GM19452 (cell line): ENCODE measurements around the gene BCL2L13.
A peak's percentile ranks its signal among the peaks of the same experiment; 100 is the strongest.
"Not testable (repeated sequence)": the region's sequence is repeated elsewhere in the genome, so short reads cannot be mapped to it uniquely, and the experiment has no call there.

Experiments used
- ATAC-seq: cut with Tn5 transposase; IDR thresholded peaks from one replicate; pipeline ENCODE4 v1.9.1; 2021; ENCODE audit not compliant: unreplicated experiment

Gene BCL2L13

DNA sequence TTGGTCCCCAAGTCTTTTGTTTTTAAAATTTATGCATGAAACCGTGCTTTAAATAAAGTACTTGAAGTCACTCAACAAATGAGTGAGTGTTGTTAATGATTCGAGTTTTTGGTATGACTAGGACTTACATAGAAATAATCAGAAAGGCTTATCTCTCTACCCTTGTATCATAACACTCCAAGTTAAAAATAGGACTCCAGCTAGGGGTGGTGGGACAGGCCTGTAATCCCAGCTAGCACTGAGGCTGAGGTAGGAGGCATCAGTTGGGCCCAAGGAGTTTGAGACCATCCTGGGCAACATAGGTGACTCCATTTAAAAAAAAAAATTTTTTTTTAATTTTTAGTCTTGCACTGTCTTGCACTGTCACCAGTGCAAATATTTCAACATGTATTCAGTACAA, 55.6 kb downstream of the BCL2L13 start:
- no peak for ATAC-seq

DNA sequence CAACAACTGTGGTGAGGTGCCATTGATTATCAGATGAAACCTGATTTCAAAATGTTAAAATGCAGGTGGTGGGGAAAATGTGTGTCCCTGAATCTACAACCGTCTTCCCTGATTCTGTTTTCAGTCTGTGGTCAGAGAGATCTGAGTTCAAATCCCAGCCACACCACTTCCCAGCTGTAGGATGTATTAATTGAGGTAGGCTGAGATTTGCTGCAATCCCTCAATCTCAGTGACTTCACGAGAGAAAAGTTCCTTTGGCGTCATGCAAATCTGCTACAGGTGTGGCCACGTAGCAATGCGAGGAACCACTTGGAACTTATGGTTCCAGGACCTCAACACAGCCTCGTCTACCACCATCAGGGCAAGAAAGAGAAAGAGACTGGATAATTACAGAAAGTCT, 56.2 kb downstream of the BCL2L13 start:
- ATAC-seq, result no peak

DNA sequence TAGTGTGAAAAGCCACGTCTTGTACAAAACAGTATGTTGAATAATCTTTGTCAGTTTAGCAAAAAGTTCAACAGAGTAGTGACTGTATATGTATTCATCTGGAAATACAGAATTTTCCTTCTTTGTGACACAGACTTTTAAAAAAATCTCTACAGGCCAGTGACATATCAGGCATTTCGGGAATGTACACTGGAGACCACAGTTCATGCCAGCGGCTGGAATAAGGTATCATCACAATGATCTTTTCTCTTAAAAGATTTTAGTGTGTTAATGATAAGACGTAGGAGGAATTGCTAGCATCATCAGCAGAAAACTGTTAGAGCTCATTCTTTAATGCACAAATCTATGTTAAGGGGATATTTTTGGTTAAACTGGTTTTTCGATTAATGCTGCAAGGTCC, 57.4 kb downstream of the BCL2L13 start:
- ATAC-seq, result no peak

DNA sequence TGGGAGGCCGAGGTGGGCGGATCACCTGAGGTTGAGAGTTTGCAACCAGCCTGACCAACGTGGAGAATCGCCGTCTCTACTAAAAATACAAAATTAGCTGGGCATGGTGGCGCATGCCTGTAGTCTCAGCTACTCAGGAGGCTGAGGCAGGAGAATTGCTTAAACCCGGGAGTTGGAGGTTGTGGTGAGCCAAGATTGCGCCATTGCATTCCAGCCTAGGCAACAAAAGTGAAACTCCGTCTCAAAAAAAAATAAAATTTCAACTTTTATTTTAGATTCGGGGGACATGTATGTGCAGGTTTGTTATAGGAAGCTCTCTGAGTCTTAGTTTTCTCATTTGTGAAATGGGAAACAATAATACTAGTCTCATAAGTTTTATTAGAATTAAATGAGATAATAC, 58.6 kb downstream of the BCL2L13 start:
- ATAC-seq, result not testable (repeated sequence)

DNA sequence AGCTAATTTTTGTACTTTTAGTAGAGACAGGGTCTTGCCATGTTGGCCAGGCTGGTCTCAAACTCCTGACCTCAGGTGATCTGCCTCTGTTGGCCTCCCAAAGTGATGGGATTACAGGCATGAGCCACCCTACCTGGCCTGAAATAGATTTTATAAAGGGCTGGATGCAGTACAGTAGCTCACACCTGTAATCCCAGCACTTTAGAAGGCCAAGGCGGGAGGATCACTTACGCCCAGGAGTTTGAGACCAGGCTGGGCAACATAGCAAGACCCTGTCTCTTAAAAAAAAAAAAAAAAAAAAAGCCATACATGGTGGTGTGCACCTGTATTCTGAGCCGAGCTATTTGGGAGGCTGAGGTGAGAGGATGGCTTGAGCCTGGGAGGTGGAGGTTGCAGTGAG, 59.7 kb downstream of the BCL2L13 start:
- not testable (repeated sequence) for ATAC-seq

DNA sequence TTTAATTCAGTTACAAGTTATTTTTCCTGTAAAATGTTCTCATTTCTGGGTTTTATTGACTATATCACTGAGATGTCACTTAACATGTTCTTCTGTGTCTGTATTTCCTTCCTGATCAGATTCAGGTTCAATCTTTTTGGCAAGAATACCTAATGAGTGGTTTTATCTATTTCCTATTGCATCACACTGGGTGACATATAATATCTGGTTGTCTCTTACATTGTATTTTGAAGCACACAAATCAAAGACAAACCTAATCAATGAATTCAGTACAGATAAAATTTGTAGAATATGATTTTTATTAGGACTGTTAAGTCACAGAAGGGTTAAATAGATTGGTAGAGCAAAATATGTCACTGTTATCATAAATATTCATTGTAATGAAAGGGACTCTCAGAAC, 60.4 kb downstream of the BCL2L13 start:
- no peak for ATAC-seq

DNA sequence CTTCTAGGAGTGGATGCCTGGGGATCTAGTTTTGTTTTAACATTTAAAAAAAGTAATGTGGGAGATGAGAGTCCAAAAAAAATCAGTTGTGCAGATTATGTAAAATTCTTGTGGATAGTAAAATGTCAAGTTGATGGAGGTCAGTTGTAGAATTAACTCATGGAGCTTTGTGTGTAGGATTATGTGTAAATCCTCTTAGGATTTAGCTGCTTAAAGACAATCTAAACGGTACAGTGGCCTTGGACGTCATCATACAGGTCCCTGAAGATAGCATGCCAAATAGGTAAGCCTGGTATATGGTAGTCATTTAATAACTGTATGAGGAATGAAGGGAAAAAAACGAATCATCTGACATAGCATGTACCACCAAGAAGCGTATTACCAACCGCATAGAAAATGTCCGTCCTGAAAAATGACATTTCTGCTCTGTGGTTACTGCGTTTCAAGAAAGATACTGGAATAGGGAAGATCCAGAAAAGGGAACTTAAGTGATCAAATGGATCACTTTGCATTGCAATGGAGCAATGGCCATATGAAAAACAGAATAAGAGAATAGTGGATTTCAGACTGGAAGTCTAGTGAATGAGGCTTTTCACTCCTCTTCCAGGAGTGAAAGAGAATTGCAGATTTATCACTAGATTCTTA, 61.3 kb downstream of the BCL2L13 start:
- no peak for ATAC-seq

DNA sequence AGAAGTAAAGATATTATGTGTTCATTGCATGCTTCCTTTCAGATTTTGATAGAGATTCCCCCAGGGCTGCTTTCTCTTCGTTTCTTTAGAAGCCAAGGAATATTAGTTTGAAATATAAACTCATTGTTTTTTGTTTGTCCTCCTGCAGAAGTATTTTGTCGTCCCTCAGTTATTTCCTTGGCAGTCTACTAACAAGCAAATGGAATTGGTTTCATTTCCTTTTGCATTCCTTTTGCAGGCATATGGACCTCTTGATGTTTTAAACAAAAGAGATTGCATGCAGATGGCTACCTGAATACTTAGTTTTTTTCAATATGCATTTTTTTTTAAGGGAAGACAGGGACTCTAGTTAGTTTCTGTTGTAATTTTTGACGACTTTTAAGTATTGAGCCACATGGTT, 62.2 kb downstream of the BCL2L13 start:
- ATAC-seq, result no peak

DNA sequence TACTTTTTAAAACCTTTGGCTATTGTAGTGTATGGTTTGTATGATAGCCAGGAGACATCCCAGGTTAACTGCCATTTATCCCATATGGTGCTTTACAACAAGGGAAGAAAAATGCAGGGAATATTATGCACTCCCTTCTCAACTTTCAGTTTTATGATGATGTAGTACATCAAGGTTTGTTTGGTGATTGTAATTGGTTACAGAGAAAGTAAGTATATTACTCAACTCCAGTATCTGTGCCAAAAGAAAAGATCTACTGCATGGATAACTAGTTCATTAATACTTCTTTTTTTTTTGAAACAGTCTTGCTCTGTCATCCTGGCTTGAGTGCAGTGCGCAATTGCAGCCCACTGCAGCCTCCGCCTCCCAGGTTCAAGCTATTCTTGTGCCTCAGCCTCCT, 65.3 kb downstream of the BCL2L13 start:
- no peak for ATAC-seq

DNA sequence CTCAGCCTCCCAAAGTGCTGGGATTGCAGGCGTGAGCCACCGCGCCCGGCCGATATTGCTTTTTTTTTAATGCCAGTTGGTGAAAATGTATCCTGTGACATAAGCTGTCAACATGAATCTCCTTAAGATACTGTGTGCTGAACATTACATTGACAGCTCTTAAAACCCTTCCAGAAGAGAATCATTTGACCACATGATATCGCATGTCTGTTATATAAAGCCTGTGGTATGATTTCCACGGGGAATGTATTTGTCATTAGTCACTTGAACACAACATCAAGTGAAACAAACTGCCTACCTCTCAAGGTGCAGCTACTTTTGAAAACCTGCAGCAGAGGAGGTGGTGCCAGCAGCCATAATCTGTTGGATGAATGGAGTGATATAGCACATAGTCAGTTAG, 67.0 kb downstream of the BCL2L13 start:
- ATAC-seq, result no peak

DNA sequence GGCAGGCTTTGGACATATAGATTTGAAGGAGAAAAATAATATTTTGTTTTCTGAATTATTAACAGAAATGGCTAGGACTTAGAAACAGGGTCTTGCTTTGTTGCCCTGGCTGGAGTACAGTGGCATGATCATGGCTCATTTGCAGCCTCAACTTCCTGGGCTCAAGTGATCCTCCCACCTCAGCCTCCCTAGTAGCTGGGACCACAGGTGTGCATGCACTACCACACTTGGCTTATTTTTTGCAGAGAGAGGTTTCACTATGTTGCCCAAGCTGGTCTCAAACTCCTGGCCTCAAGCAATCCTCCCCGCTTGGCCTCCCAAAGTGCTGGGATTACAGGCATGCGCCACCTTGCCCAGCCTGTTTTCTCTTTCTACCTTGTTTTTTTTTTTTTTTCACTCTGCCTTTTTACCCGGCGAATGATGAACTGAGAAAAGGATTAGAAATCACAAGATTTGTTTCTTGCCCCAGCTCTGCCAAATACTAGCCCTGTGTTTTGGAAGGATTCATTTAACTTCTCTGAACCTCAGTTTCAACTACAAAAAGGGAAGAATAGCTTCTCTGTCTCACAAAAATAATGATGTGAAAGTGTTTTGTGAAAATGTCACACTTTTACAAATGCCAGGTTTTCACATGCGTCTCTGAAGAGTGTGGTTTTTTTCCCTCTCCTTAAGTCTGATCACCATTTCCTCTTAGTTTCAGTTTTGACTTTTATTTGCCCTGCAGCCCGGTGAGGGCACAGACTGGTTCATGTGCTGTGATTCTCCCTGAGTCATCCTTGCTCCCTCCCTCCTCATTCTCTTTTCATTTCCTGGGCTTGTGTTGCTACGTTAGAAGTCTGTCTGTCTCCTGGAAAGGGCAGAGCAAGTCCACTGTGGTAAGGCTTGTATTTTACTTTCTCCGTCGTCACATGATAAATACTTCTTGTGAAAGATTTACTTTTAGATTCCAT, 67.7 kb downstream of the BCL2L13 start:
- peak; percentile 70 for ATAC-seq

DNA sequence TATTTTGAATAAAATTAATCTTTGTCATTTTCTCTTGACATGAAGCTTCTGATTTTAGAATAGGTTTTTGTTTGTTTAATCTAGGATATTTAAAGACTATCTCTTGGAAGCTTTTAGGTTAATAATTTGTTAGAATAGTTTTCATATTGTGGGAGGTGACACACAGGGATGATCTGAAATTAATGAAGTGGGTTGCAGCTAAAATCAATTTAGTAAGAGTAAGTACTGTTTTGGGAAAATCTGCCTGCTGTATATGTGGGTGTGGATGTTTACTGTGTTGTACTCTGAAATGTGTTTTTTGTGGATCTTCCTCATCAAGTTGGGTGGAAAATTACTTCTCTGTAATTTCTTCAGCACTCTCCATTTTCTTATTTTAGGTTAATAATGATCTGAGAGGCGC, 68.4 kb downstream of the BCL2L13 start:
- no peak for ATAC-seq

DNA sequence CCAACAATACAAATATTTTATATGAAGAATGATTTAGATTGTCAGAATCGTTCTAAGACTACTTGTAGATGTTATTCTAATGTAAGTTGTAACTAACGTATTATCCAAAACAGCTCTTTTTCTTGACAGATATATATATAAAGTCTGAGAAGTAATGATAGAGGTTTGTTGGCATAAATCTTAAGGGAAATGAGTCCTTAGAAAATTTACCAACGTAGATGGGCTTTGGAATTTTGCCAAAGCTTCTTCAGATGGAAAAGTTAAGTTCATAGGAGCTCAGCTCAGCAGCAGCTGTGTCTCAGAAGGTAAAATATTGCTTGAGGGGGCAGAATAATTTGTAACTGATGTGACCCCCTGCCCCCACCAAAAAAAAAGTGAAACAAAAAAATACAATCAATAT, 69.0 kb downstream of the BCL2L13 start:
- no peak for ATAC-seq

DNA sequence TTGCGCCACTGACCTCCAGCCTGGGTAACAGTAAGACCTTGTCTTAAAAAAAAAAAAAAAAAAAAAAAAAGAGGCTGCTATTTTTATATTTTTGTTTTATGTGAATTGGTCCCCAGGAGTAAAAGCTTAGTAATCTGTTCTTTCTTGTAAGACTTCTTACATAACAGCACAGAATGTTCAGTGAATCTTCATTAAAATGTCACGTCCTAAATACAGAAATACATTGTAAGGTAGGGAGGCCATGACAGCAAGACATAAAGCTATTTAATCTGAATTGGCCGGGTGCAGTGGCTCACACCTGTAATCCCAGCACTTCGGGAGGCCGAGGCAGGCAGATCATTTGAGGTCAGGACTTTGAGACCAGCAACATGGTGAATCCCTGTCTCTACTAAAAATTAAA, 71.5 kb downstream of the BCL2L13 start:
- ATAC-seq, result no peak

DNA sequence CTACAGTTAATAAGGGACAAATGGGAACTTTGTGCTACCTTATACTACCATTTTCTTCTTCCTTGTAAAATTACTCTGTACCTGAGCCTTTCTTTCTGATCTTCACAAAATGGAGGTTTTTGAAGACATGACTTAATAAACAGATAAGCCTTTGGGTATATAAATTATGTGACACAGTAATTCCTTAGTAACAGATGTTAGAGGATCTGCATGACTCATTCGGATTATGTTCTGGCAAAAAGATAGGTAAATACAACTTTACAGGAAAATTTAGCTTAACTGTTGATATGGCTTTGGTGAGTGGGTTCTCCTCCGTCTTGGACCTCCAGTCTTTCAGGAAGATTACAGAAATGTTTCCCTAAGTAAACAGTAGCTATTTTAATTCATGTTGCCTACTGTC, 73.9 kb downstream of the BCL2L13 start:
- ATAC-seq, result no peak

DNA sequence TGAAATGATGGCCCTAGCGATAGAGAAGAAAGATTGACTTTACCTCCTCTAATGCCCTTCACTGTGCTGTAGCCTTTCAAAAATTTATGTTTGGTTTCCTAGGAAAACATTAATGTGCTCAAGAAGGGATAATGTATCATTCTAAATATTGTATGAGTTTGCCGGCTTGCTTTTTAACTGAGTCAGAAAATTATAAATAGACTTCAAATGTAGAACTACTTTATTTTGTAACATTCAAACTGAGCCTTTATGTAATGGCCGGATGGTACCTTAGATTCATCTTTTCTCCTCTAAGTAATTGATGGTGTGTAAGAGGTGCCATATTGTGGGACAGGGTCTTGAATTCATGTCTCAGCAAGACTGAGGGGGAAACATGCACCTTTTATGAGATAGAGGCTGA, 78.0 kb downstream of the BCL2L13 start:
- no peak for ATAC-seq

DNA sequence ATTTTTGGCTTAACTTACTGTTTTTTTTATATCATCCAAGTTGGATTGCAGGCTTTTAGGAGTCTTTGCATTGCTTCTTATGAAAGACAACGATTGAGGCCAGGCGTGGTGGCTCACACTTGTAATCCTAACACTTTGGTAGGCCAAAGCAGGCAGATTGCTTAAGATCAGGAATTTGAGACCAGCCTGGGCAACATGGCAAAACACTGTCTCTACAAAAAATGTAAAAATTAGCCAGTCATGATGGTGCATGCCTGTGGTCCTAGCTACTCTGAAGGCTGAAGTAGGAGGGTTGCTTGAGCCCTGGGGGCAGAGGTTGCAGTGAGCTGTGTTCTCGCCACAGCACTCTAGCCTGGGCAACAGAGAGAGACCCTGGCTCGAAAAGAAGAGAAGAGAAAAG, 79.2 kb downstream of the BCL2L13 start:
- ATAC-seq, result no peak

DNA sequence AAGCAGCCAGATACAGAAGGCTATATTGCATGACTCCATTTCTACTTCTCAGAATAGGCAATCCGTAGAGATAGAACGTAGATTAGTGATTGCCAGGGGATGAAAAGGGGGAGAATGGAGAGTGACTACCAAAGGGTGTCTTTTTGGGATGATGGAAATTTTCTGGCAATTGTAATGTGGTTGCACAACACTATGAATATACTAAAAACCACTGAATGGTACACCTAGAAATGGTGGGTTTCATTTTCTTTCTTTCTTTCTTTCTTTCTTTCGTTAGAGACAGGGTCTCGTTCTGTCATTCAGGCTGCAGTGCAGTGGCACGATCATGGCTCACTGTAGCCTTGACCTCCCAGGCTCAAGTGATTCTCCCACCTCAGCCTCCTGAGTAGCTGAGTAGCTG, 81.4 kb downstream of the BCL2L13 start:
- no peak for ATAC-seq

DNA sequence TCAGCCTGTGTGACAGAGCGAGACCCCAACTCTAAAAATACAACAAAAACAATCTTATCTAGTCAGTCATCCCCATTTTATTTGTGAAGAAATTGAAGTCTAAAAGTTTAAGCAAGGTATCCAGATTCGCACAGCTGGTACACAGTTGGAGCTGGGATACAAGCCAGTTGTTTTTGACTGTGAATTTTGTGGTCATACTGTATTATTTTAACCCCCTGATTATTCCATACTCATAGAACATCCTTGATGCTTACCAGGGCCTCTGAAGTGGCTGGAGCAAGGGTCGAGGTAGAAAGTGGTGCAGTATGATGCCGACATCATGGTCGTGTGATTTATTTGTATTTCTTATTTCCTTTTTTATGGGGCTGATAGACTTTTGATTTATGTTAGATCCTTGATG, 85.7 kb downstream of the BCL2L13 start:
- no peak for ATAC-seq

DNA sequence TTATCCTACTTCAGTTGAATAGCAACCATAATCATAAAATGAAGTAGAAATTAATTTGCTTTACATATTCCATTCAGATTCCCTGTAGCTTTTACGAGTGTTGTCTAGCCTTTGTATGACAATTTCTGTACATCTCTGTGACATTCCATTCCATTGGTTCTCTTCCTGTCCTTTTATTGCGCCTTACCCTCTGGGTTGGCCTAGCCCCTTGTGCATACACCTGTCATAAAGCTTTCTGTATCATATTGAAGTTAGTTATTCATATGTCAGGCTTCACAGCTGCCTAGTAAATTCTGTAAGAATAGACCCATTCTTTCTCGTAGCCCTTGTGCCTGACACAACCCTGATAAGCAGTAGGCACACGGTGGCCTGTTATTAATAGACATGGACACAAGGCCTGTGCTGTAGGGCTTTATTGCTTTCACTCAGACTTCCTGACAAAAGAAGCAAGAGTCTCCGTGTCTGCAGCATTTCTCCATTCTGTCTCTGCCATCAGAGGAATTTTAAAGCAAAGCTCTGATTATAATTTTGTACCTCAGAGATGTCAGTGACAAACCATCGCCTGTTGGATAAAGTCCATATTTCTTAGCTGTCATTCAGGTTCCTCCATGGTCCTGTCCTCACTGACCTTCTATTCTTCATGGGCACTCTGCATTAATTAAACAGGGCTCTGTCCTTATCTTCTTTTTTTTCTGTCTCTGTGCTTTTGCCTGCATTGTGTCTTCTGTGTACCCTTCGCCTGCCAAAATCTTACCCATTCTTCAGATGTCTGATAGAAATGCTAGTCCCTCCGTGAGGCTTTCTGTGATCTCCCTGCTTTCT, 86.3 kb downstream of the BCL2L13 start:
- no peak for ATAC-seq

DNA sequence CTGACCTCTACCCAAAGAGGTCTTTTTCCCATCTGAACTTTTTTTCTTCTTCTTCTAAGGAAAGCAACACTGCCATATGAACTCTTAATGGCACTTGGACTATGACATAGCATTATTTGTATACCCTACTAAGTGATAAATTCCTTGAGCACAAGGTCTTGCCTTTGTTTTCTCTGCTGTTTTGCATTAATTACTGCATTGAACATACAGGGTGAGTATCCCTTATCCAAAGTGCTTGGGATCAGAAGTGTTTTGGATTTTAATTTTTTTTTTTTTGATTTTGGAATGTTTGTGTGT, 86.9 kb downstream of the BCL2L13 start:
- no peak for ATAC-seq
